Panc1 (cell line): Measurements from ENCODE around the gene HOXD13. TPM values are rescaled to one million over a fixed set of nuclear protein-coding genes. Genes with fewer than 3 reads are reported as not detected.

Experiments
- ATAC-seq: fragments of 200-7000 bp; cut with Tn5 transposase; 2 replicates; pipeline ENCODE4 v1.9.1; 2020; ENCODE audit warnings: mild to moderate bottlenecking, moderate library complexity
- BruUV-seq: library from RNA; stranded (reverse); fragments of 400-500 nt; replicated peaks from 2 replicates; lab custom pipeline; 2021; lab: Mats Ljungman, UMichigan
- CTCF ChIA-PET: fragments of 300-600 bp; sonication (Branson Sonifier 250); formaldehyde crosslinking; loops from one replicate; lab custom pipeline; 2022; ENCODE audit warnings: antibody characterized with exemption; lab: Charles Lee
- POLR2A ChIA-PET: fragments of 300-600 bp; sonication (Branson Sonifier 250); formaldehyde crosslinking; loops from one replicate; lab custom pipeline; 2022; ENCODE audit warnings: antibody characterized with exemption; lab: Charles Lee
- DNase-seq: peaks from one replicate; pipeline ENCODE4 v3.0.0-alpha.2; 2010; ENCODE audit warnings: low read depth, low spot score
- H3K27ac ChIP-seq: 2 replicates; pipeline ENCODE4 v1.5.1; 2011; ENCODE audit warnings: mild to moderate bottlenecking, low read length, inconsistent platforms
- H3K27me3 ChIP-seq: fragments of 200-500 bp; sonication (Bioruptor generic); 2 replicates; pipeline ENCODE4 v1.6.0; 2014; ENCODE audit warnings: low read length, inconsistent platforms; ENCODE audit not compliant: control insufficient read depth, insufficient read depth
- H3K36me3 ChIP-seq: fragments of 200-500 bp; sonication (Bioruptor generic); 2 replicates; pipeline ENCODE4 v1.5.1; 2014; ENCODE audit warnings: inconsistent platforms, mild to moderate bottlenecking, low read length, moderate library complexity; ENCODE audit not compliant: control insufficient read depth, insufficient read depth
- H3K4me1 ChIP-seq: 2 replicates; pipeline ENCODE4 v1.5.1; 2011; ENCODE audit warnings: inconsistent platforms, mild to moderate bottlenecking, low read length, moderate library complexity; ENCODE audit not compliant: control insufficient read depth, insufficient read depth
- H3K4me3 ChIP-seq, 2 experiments: 2 replicates each; pipeline ENCODE4 v1.5.1; 2011 to 2012; ENCODE audit warnings: low read depth in 2 of 2, low read length in 2 of 2, mild to moderate bottlenecking in 2 of 2, inconsistent platforms in 1 of 2, moderate library complexity in 1 of 2
- H3K9me3 ChIP-seq: fragments of 200-500 bp; sonication (Bioruptor generic); 2 replicates; pipeline ENCODE4 v1.5.1; 2014; ENCODE audit warnings: low read depth, mild to moderate bottlenecking, inconsistent platforms, low read length, moderate library complexity; ENCODE audit not compliant: control insufficient read depth, insufficient read depth
- POLR2AphosphoS5 ChIP-seq: IDR thresholded peaks from 2 replicates; pipeline ENCODE4 v1.6.1; 2012; ENCODE audit warnings: mild to moderate bottlenecking, low read depth, low read length, moderate library complexity
- SIN3A ChIP-seq: IDR thresholded peaks from 2 replicates; pipeline ENCODE4 v1.6.1; 2012; ENCODE audit warnings: low read depth, mild to moderate bottlenecking, low read length, moderate library complexity, borderline replicate concordance; ENCODE audit not compliant: insufficient read depth
- TCF7L2 ChIP-seq: IDR thresholded peaks from 2 replicates; pipeline ENCODE4 v1.6.1; 2011; ENCODE audit warnings: mild to moderate bottlenecking, low read depth, low read length, inconsistent platforms
- in situ Hi-C: cut with HindIII; loops from 2 replicates; pipeline ENCODE4 v1.10.0; 2016; ENCODE audit warnings: low sequenced_read_pairs, low pct_unique_long_range_greater_than_20kb
- intact Hi-C: fragments of 100-400 bp; cut with micrococcal nuclease; formaldehyde crosslinking; loops from one replicate; pipeline ENCODE4 v1.10.0; 2022; ENCODE audit not compliant: unreplicated experiment
- total RNA-seq: library from RNA; stranded (reverse); gene quantifications from one replicate; pipeline ENCODE4 v1.2.1, GENCODE V29; 2021; ENCODE audit not compliant: unreplicated experiment
- TF ChIP-seq, protein P1 (sequence below), 2 experiments: IDR thresholded peaks; 2 replicates each; pipeline ENCODE4 v1.6.1; 2011 to 2012; ENCODE audit warnings: low read depth in 2 of 2, control low read depth in 1 of 2, low read length in 1 of 2, mild to moderate bottlenecking in 1 of 2, moderate library complexity in 1 of 2; ENCODE audit not compliant: insufficient read depth in 1 of 2
- TF ChIP-seq, protein P2 (sequence below): fragments of 450-650 bp; IDR thresholded peaks from 2 replicates; pipeline ENCODE4 v1.5.1; 2017; ENCODE audit warnings: mild to moderate bottlenecking

The HOXD13 gene
- total RNA-seq, 1 experiment from 2014 or later, result not detected

DNA sequence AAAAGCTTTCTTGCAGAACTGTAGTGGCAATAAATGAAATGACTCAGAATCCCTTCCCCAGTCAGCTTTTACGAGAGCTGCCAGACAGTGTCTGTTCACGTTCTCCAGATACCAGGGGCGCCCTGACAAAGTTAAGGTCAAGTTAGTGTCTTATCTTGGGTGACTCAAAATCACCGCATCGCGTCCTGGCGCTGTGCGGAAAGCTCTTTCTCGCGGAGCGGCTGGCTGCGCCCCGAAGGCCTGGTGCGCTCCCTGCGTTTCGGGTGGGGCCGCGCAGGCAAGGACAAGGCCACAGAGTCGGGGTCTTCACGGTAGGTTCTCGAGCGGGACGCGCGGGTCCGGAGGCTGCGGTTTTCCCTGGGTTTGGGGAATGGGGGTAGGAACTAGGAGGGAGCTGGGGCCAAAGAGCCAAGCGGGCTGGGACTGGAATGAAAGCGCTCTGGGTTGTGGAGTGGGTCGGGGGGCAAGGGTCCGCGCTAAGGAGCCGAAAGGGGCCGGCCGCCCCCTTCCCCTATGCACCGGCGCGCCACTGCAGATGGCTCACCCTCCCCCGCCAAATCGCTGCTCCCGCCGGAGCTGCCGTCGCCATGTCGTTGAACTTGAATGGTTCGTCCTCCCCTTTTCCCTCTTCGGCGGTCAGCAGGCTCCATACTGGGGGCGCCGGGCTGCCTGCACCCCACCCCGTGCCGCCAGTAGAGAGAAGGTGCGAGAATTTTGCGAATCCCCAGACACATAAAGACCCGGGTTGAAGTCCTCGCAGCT, 12.0 kb downstream of the HOXD13 start:
- H3K27me3 ChIP-seq, result no peaks in the 10 kb centered on the region

GRCh38 chr2:176105078-176105729, 12.7 kb downstream of the HOXD13 start:
- no TSS peak for BruUV-seq
- in situ Hi-C loops, result no loop called here
- ChIA-PET POLR2A (no interaction called here), CTCF (no interaction called here)
- Histone ChIP-seq H3K27me3 (0 out of 2 replicates have a peak, but pooled peaks cover under 1% of the 10 kb centered on the region), H3K27ac (no peak overlapping the region), H3K4me1 (peaks cover 5% of the 10 kb centered on the region), H3K4me3 (no peak overlapping the region), H3K36me3 (no peaks in the 10 kb centered on the region), H3K9me3 (no peaks in the 10 kb centered on the region)
- intact Hi-C loops, result no loop called here
- TF ChIP-seq, protein P1, sequence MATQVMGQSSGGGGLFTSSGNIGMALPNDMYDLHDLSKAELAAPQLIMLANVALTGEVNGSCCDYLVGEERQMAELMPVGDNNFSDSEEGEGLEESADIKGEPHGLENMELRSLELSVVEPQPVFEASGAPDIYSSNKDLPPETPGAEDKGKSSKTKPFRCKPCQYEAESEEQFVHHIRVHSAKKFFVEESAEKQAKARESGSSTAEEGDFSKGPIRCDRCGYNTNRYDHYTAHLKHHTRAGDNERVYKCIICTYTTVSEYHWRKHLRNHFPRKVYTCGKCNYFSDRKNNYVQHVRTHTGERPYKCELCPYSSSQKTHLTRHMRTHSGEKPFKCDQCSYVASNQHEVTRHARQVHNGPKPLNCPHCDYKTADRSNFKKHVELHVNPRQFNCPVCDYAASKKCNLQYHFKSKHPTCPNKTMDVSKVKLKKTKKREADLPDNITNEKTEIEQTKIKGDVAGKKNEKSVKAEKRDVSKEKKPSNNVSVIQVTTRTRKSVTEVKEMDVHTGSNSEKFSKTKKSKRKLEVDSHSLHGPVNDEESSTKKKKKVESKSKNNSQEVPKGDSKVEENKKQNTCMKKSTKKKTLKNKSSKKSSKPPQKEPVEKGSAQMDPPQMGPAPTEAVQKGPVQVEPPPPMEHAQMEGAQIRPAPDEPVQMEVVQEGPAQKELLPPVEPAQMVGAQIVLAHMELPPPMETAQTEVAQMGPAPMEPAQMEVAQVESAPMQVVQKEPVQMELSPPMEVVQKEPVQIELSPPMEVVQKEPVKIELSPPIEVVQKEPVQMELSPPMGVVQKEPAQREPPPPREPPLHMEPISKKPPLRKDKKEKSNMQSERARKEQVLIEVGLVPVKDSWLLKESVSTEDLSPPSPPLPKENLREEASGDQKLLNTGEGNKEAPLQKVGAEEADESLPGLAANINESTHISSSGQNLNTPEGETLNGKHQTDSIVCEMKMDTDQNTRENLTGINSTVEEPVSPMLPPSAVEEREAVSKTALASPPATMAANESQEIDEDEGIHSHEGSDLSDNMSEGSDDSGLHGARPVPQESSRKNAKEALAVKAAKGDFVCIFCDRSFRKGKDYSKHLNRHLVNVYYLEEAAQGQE (IDR thresholded peaks at IDR 0.05; ENCODE audit: insufficient read depth in 1 of 2, low read depth in 2 of 2, low read length in 1 of 2), result no peak
- no peak for TF ChIP-seq SIN3A
- TF ChIP-seq, protein P2, sequence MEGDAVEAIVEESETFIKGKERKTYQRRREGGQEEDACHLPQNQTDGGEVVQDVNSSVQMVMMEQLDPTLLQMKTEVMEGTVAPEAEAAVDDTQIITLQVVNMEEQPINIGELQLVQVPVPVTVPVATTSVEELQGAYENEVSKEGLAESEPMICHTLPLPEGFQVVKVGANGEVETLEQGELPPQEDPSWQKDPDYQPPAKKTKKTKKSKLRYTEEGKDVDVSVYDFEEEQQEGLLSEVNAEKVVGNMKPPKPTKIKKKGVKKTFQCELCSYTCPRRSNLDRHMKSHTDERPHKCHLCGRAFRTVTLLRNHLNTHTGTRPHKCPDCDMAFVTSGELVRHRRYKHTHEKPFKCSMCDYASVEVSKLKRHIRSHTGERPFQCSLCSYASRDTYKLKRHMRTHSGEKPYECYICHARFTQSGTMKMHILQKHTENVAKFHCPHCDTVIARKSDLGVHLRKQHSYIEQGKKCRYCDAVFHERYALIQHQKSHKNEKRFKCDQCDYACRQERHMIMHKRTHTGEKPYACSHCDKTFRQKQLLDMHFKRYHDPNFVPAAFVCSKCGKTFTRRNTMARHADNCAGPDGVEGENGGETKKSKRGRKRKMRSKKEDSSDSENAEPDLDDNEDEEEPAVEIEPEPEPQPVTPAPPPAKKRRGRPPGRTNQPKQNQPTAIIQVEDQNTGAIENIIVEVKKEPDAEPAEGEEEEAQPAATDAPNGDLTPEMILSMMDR, result no peak
- TF ChIP-seq POLR2AphosphoS5, result no peak
- TF ChIP-seq TCF7L2, result no peak
- DNase-seq (no peak), ATAC-seq (no peak)

More for the DNA sequence above, 12.0 kb downstream of the HOXD13 start:
- H3K4me1 ChIP-seq, result peaks cover 5% of the 10 kb centered on the region
- in situ Hi-C loops (no loop called here), intact Hi-C loops (no loop called here)
- no TSS peak for BruUV-seq
- H3K9me3 ChIP-seq, result no peaks in the 10 kb centered on the region
- POLR2A ChIA-PET, result interaction anchor here (0.5 kb wide), 1 partner anchor 91 kb away, joined by 7 read pairs; no protein-coding TSS in a partner anchor
- no peak overlapping the region for H3K27ac ChIP-seq
- no peaks in the 10 kb centered on the region for H3K36me3 ChIP-seq
- DNase-seq (no peak), ATAC-seq (no peak)
- CTCF ChIA-PET, result no interaction called here
- H3K4me3 ChIP-seq, result no peak overlapping the region
- TF ChIP-seq, protein P2, result no peak
- TF ChIP-seq, protein P1 (IDR thresholded peaks at IDR 0.05; ENCODE audit: insufficient read depth in 1 of 2, low read depth in 2 of 2, low read length in 1 of 2), result no peak
- TF ChIP-seq TCF7L2 (no peak), SIN3A (no peak), POLR2AphosphoS5 (no peak)
